Measurements from ENCODE around the gene TNKS2.

The TNKS2 gene

GRCh38 chr10:91908337-91909116 lies 110.3 kb downstream of the TNKS2 start:
- DNase-seq (ENCODE audit: low read depth in 2 of 3, low spot score in 2 of 3): peak; percentile 40 to 56 (median 56)

GRCh38 chr10:91909117-91909677 lies 111.0 kb downstream of the TNKS2 start, which contains the start of gene FGFBP3:
FGFBP3 (minus strand) TSS chr10:91909486; CDS start chr10:91908969, 517 bp downstream.
- no peak for DNase-seq (ENCODE audit: low read depth in 2 of 3, low spot score in 2 of 3)

- no peak for DNase-seq (ENCODE audit: low read depth in 2 of 3, low spot score in 2 of 3)
Observed at GRCh38 chr10:91910467-91910866, 112.2 kb downstream of the TNKS2 start.

Measured in activated CD8-positive, alpha-beta memory T cell treated with anti-CD3 and anti-CD28 coated beads for 48 hours (primary cell).